GM06990 (cell line): ENCODE results near the gene OR4D10.

Experiments
- DNase-seq: peaks from one replicate; pipeline ENCODE4 v3.0.0-alpha.2; 2011; ENCODE audit not compliant: insufficient read length; ENCODE audit errors: extremely low read depth
- H3K27me3 ChIP-seq: replicated peaks from 2 replicates; pipeline ENCODE4 v1.6.0; 2011; ENCODE audit warnings: low read length; ENCODE audit not compliant: control insufficient read depth, insufficient read depth
- H3K36me3 ChIP-seq: 2 replicates; pipeline ENCODE4 v1.5.1; 2011; ENCODE audit warnings: low read length; ENCODE audit not compliant: control insufficient read depth, insufficient read depth
- H3K4me3 ChIP-seq: replicated peaks from 2 replicates; pipeline ENCODE4 v1.5.1; 2011; ENCODE audit warnings: low read depth, mild to moderate bottlenecking, control low read depth, low read length
- TF ChIP-seq, protein P1 (sequence below): IDR thresholded peaks from 2 replicates; pipeline ENCODE4 v1.5.1; 2011; ENCODE audit warnings: low read length, control low read depth, mild to moderate bottlenecking, inconsistent platforms; ENCODE audit not compliant: insufficient read depth, poor library complexity, severe bottlenecking

Gene OR4D10

DNA sequence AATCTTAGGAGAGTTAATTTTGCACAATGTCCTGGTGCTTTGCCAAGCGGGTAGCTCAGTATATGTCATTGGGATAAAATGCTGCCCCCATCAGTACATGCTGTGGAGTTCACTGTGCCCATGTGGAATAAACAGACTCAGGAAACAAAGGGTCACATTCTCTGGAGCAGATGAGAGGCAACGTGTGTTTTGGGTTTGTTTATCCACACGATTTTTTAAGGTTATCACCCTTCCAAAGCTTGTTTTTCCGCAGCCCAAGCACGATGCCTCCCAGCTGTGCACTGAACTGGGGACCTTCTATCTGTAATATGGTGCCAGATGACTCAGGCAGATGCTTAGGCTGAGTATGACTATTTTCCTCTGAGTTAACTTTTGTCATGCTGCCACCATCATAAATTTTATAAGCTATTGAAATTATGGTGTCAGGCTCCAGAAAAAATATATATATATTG, 9.9 kb upstream of the OR4D10 start:
- H3K4me3 ChIP-seq: no peak overlapping the region
- DNase-seq: no peak
- H3K27me3 ChIP-seq: no peaks in the 10 kb centered on the region
- no peaks in the 10 kb centered on the region for H3K36me3 ChIP-seq
- TF ChIP-seq, protein P1, sequence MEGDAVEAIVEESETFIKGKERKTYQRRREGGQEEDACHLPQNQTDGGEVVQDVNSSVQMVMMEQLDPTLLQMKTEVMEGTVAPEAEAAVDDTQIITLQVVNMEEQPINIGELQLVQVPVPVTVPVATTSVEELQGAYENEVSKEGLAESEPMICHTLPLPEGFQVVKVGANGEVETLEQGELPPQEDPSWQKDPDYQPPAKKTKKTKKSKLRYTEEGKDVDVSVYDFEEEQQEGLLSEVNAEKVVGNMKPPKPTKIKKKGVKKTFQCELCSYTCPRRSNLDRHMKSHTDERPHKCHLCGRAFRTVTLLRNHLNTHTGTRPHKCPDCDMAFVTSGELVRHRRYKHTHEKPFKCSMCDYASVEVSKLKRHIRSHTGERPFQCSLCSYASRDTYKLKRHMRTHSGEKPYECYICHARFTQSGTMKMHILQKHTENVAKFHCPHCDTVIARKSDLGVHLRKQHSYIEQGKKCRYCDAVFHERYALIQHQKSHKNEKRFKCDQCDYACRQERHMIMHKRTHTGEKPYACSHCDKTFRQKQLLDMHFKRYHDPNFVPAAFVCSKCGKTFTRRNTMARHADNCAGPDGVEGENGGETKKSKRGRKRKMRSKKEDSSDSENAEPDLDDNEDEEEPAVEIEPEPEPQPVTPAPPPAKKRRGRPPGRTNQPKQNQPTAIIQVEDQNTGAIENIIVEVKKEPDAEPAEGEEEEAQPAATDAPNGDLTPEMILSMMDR: no peak

DNA sequence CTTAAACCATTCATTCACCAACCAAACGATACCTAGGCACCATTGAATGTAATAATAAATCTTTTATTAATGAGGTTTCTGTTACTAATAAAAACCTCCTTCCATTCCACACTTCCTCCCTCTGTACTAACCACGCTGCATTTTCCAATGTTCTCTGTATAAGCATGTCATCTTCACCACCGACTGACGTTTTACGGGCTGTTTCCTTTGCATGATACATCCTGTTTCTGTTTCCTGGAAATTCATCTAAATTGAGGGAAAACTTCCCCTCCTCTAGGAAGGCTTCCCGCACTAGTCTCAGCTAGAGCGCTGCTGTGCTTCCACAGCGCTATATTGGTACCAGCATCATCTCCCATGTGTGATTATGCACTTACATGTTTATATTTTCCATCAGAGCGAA, 2.1 kb downstream of the OR4D10 start:
- no peaks in the 10 kb centered on the region for H3K36me3 ChIP-seq
- no peak overlapping the region for H3K4me3 ChIP-seq
- no peak for DNase-seq
- TF ChIP-seq, protein P1: no peak
- H3K27me3 ChIP-seq: no peaks in the 10 kb centered on the region

DNA sequence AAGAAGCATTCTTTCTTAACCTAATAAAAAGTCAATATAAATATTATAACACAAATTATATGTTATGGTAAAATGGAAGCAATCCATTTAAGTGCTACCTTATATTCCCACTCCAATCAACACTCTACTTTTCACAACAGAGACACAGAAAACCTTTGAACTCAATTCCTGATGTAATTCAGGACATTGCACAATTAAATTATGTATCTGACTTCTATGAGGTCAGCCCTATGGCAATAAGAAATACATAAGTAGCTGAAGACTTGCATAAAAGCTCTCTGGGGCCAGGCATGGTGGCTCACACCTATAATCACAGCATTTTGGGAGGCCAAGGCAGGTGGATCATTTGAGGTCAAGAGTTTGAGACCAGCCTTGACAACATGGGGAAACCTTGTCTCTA, 6.8 kb downstream of the OR4D10 start:
- no peaks in the 10 kb centered on the region for H3K36me3 ChIP-seq
- no peaks in the 10 kb centered on the region for H3K27me3 ChIP-seq
- no peak overlapping the region for H3K4me3 ChIP-seq
- no peak for DNase-seq
- TF ChIP-seq, protein P1: no peak

DNA sequence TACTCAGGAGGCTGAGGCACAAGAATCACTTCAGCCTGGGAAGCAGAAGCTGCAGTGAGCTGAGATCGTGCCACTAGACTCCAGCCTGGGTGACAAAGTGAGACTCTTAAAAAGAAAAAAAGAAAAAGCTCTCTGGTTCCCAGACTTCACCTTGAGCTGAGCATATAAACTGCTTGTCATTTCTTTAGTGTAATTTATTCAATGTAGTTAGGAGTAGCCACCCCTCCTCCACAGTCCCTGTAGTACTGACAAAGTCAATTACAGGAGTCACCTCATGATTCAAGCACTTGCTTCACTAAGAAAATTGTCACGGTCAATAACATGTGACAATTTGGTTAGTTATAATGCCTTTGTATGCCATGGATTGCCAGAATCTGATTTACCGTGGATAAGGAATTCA, 7.2 kb downstream of the OR4D10 start:
- Histone ChIP-seq H3K36me3 (no peaks in the 10 kb centered on the region), H3K27me3 (no peaks in the 10 kb centered on the region), H3K4me3 (no peak overlapping the region)
- TF ChIP-seq, protein P1: no peak
- no peak for DNase-seq

DNA sequence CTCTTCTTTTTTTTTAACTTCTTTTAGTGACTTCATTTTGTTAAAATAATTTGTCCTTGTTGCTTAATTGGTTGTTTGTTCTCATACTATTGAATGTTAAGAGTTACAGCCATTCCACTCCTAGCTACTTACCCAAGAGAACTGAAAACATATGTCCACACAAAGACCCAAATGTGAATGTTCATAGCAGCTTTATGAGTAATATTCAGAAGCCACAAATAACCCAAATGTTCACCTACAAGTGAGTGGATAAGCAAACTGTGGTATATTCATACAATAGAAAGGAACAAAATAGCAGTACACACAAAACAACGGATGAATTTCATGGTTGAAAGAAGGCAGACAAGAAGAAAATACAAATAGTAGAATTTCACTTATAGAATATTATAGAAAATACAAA, 28.8 kb downstream of the OR4D10 start:
- no peaks in the 10 kb centered on the region for H3K36me3 ChIP-seq
- no peaks in the 10 kb centered on the region; the same call in 1 of the 2 replicates for H3K27me3 ChIP-seq
- H3K4me3 ChIP-seq: no peak overlapping the region
- DNase-seq: peak; percentile 4
- TF ChIP-seq, protein P1: no peak

DNA sequence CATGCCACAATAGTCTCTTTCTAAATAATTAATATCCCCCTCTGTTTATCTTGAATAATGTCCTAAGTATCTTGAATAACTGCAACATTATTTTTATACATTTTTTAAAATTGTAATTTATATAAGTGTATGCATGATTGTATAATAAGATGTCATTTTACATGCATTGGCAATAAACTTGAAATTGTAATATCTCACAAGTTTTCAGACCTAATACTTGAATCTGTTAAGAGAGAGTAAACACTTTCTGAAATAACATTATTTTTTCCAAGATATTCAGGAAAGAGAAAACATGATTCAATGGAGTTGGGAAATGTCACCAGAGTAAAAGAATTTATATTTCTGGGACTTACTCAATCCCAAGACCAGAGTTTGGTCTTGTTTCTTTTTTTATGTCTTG, 30.2 kb downstream of the OR4D10 start, which contains the start of gene OR4D11:
Gene OR4D11, plus strand, starts transcription at position 301 of the 400 bp plus-strand sequence. Its CDS starts 0 bp downstream, at position 301.
- no peak for DNase-seq
- Histone ChIP-seq H3K36me3 (no peaks in the 10 kb centered on the region), H3K27me3 (no peaks in the 10 kb centered on the region), H3K4me3 (no peak within 1 kb of the TSS)
- TF ChIP-seq, protein P1: no peak
